ENCODE measurements around the gene UAP1.

Gene UAP1

GRCh38 chr1:162538815-162539431, 22.6 kb upstream of the UAP1 start:
- TF ChIP-seq EZH2phosphoT487 (conservative IDR thresholded peaks at IDR 0.05; ENCODE audit: low read length) (no peak), CTCF (IDR thresholded peaks at IDR 0.05; ENCODE audit: insufficient read depth, low read length, poor library complexity, severe bottlenecking) (no peak)

GRCh38 chr1:162541619-162542141, 19.8 kb upstream of the UAP1 start:
- no peaks in the 10 kb centered on the region for H3K9me2 ChIP-seq (replicated peaks; ENCODE audit: insufficient read depth, low read length)
- no peak overlapping the region for H3K4me3 ChIP-seq (ENCODE audit: insufficient read depth, low read length, poor library complexity, severe bottlenecking)
- H2AFZ ChIP-seq (ENCODE audit: low read depth, low read length, severe bottlenecking) = no peak overlapping the region
- H3K79me2 ChIP-seq (ENCODE audit: insufficient read depth, low read length) = no peaks in the 10 kb centered on the region
- H3K36me3 ChIP-seq (ENCODE audit: low read length) = no peaks in the 10 kb centered on the region
- TF ChIP-seq CTCF (IDR thresholded peaks at IDR 0.05; ENCODE audit: insufficient read depth, low read length, poor library complexity, severe bottlenecking) (no peak), EZH2phosphoT487 (conservative IDR thresholded peaks at IDR 0.05; ENCODE audit: low read length) (no peak)
- no peak overlapping the region for H3K27ac ChIP-seq (ENCODE audit: low read depth, low read length)
- H3F3A ChIP-seq (ENCODE audit: insufficient read depth) = no peaks in the 10 kb centered on the region
- no peaks in the 10 kb centered on the region for H3K27me3 ChIP-seq (ENCODE audit: low read length)
- H3K9me3 ChIP-seq (ENCODE audit: insufficient read depth, low read length) = 0 out of 2 replicates have a peak, but pooled peaks cover 4% of the 10 kb centered on the region
- no peak overlapping the region for H3K9ac ChIP-seq (ENCODE audit: low read length)
- H3K4me2 ChIP-seq (ENCODE audit: low read depth, low read length, poor library complexity, severe bottlenecking) = no peak overlapping the region
- no peaks in the 10 kb centered on the region for H4K20me1 ChIP-seq (ENCODE audit: low read depth, low read length)

More at GRCh38 chr1:162538815-162539431, 22.6 kb upstream of the UAP1 start:
- Histone ChIP-seq H3K36me3 (ENCODE audit: low read length) (no peaks in the 10 kb centered on the region), H3K4me2 (ENCODE audit: low read depth, low read length, poor library complexity, severe bottlenecking) (no peak overlapping the region), H3K27me3 (ENCODE audit: low read length) (no peaks in the 10 kb centered on the region), H3F3A (ENCODE audit: insufficient read depth) (no peaks in the 10 kb centered on the region), H3K79me2 (ENCODE audit: insufficient read depth, low read length) (no peaks in the 10 kb centered on the region), H3K4me3 (ENCODE audit: insufficient read depth, low read length, poor library complexity, severe bottlenecking) (no peak overlapping the region), H3K9me2 (replicated peaks; ENCODE audit: insufficient read depth, low read length) (no peaks in the 10 kb centered on the region), H2AFZ (ENCODE audit: low read depth, low read length, severe bottlenecking) (no peak overlapping the region), H3K9ac (ENCODE audit: low read length) (no peak overlapping the region), H4K20me1 (ENCODE audit: low read depth, low read length) (no peaks in the 10 kb centered on the region), H3K9me3 (ENCODE audit: insufficient read depth, low read length) (0 out of 2 replicates have a peak, but pooled peaks cover 4% of the 10 kb centered on the region), H3K27ac (ENCODE audit: low read depth, low read length) (no peak overlapping the region)

GRCh38 chr1:162543228-162543627, 18.3 kb upstream of the UAP1 start:
- Histone ChIP-seq H3K9ac (ENCODE audit: low read length) (no peak overlapping the region), H3K4me2 (ENCODE audit: low read depth, low read length, poor library complexity, severe bottlenecking) (no peak overlapping the region), H3F3A (ENCODE audit: insufficient read depth) (no peaks in the 10 kb centered on the region), H3K9me2 (replicated peaks; ENCODE audit: insufficient read depth, low read length) (no peaks in the 10 kb centered on the region), H3K9me3 (ENCODE audit: insufficient read depth, low read length) (0 out of 2 replicates have a peak, but pooled peaks cover 4% of the 10 kb centered on the region), H3K27me3 (ENCODE audit: low read length) (no peaks in the 10 kb centered on the region), H3K27ac (ENCODE audit: low read depth, low read length) (no peak overlapping the region), H3K36me3 (ENCODE audit: low read length) (no peaks in the 10 kb centered on the region), H4K20me1 (ENCODE audit: low read depth, low read length) (no peaks in the 10 kb centered on the region), H2AFZ (ENCODE audit: low read depth, low read length, severe bottlenecking) (no peak overlapping the region), H3K4me3 (ENCODE audit: insufficient read depth, low read length, poor library complexity, severe bottlenecking) (no peak overlapping the region), H3K79me2 (ENCODE audit: insufficient read depth, low read length) (no peaks in the 10 kb centered on the region)
- TF ChIP-seq EZH2phosphoT487 (conservative IDR thresholded peaks at IDR 0.05; ENCODE audit: low read length) (no peak), CTCF (IDR thresholded peaks at IDR 0.05; ENCODE audit: insufficient read depth, low read length, poor library complexity, severe bottlenecking) (no peak)

Measured in SU-DHL-6 (cell line).